Right lobe of liver (tissue), 6 donors: ENCODE results near the gene LMO3. TPM values are rescaled to one million over a fixed set of nuclear protein-coding genes. Genes with fewer than 3 reads are reported as not detected.

ENCODE experiments used
- ATAC-seq, 4 donors: fragments of 200-7000 bp; cut with Tn5 transposase; one replicate each; pipeline ENCODE4 v1.9.1; 2020; ENCODE audit warnings: mild to moderate bottlenecking in 4 of 4, moderate library complexity in 4 of 4
- DNase-seq, 3 donors: peaks; one replicate each; pipeline ENCODE4 v3.0.0-alpha.2; 2020
- H3K27ac ChIP-seq, 3 donors: fragments of 200-600 bp; one replicate each; pipeline ENCODE4 v1.8.0; 2022
- H3K27me3 ChIP-seq, 2 donors: fragments of 200-600 bp; one replicate each; pipeline ENCODE4 v1.8.0; 2022
- H3K36me3 ChIP-seq, 4 donors: fragments of 200-600 bp; sonication (generic) in 1 of 4; one replicate each; pipeline versions ENCODE4 v1.5.1 to v1.8.0; 2017 to 2022; ENCODE audit warnings: control low read depth in 1 of 4
- H3K4me1 ChIP-seq, 4 donors: fragments of 200-600 bp; sonication (generic) in 1 of 4; one replicate each; pipeline versions ENCODE4 v1.5.1 to v1.8.0; 2017 to 2022; ENCODE audit warnings: control low read depth in 1 of 4
- H3K4me3 ChIP-seq, 3 donors: fragments of 200-600 bp; one replicate each; pipeline ENCODE4 v1.8.0; 2022
- H3K9me3 ChIP-seq, 4 donors: fragments of 200-600 bp; sonication (generic) in 1 of 4; one replicate each; pipeline versions ENCODE4 v1.5.1 to v1.8.0; 2017 to 2022; ENCODE audit warnings: control low read depth in 1 of 4
- POLR2A ChIP-seq: fragments of 450-650 bp; IDR thresholded peaks from one replicate; pipeline ENCODE4 v1.6.1; 2017; ENCODE audit warnings: antibody characterized with exemption, mild to moderate bottlenecking
- WGBS: methylation state at CpG from one replicate; pipeline ENCODE4 v1.1.6; 2018; ENCODE audit warnings: low coverage, low lambda C conversion rate; ENCODE audit not compliant: insufficient coverage; ENCODE audit errors: missing lambda C conversion rate; 5-methylcytosine and 5-hydroxymethylcytosine counted together
- intact Hi-C, 2 donors: fragments of 100-400 bp; cut with DNase I; formaldehyde crosslinking; loops; one replicate each; pipeline versions ENCODE4 v1.11.2 to v1.14.1; 2022
- total RNA-seq, 6 experiments: library from RNA; depleted of rRNA in 2 of 6; stranded (reverse); fragments of >200 nt in 2 of 6; fragmentation: NEBNext Ultra II Directional in 3 of 6; extraction: Animal tissue kit (Norgen Biotek cat#: 25700) in 3 of 6; gene quantifications; one replicate each; pipeline versions ENCODE4 v1.1.0 to v1.2.4, GENCODE V29; 2016 to 2023
- TF ChIP-seq, protein P1 (sequence below), 4 donors: fragments of 200-600 bp in 3 of 4; fragments of 450-650 bp in 1 of 4; IDR thresholded peaks; one replicate each; pipeline versions ENCODE4 v1.5.1 to v1.8.0; 2016 to 2022; ENCODE audit warnings: antibody characterized with exemption in 4 of 4, mild to moderate bottlenecking in 2 of 4
- donor health status: DM: no; HTN: yes; CAD: no.
- donor health status: DM: no; HTN: no; CAD: no.
- donor health status: DM: no; HTN: no; CAD: no.
- donor health status: DM: no; HTN: yes; CAD: no.
- donor health status: DM: no; HTN: yes; CAD: no.

Gene LMO3
- total RNA-seq, 6 experiments from 2014 or later, result 1.3 TPM; not detected in 5

GRCh38 chr12:16513231-16513630 lies 92.7 kb downstream of the LMO3 start:
- WGBS, result 94% methylated on average over 15 of the region's 15 CpGs
- no peak overlapping the region for H3K4me3 ChIP-seq
- no peaks in the 10 kb centered on the region for H3K4me1 ChIP-seq
- ATAC-seq (no peak), DNase-seq (peak in 1 of 3 donors; percentile 18)
- TF ChIP-seq POLR2A, result no peak
- TF ChIP-seq, protein P1, sequence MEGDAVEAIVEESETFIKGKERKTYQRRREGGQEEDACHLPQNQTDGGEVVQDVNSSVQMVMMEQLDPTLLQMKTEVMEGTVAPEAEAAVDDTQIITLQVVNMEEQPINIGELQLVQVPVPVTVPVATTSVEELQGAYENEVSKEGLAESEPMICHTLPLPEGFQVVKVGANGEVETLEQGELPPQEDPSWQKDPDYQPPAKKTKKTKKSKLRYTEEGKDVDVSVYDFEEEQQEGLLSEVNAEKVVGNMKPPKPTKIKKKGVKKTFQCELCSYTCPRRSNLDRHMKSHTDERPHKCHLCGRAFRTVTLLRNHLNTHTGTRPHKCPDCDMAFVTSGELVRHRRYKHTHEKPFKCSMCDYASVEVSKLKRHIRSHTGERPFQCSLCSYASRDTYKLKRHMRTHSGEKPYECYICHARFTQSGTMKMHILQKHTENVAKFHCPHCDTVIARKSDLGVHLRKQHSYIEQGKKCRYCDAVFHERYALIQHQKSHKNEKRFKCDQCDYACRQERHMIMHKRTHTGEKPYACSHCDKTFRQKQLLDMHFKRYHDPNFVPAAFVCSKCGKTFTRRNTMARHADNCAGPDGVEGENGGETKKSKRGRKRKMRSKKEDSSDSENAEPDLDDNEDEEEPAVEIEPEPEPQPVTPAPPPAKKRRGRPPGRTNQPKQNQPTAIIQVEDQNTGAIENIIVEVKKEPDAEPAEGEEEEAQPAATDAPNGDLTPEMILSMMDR (IDR thresholded peaks at IDR 0.05), result no peak
- intact Hi-C loops, result no loop called here
- H3K27me3 ChIP-seq, result no peaks in the 10 kb centered on the region
- H3K36me3 ChIP-seq, result no peaks in the 10 kb centered on the region
- no peaks in the 10 kb centered on the region for H3K9me3 ChIP-seq
- H3K27ac ChIP-seq, result no peak overlapping the region

DNA sequence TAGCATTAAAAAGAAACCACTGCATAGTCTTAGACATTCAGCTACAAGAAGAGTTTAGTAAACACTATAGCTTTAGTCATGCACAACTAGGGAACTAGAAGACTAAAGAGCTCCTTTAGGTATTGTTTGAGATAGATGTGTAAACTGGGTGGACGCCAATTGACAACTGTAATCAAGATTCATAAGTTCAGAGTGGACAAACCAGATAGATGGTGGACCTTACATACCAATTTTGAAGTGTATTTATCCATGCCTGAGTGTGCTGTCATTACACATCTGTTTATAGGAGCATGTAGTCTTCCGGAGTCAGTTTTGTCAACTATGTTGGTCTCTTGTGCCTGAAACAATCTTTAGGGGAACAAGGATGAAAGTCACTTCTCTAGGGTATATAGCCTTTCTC lies 96.6 kb downstream of the LMO3 start:
- H3K4me3 ChIP-seq, result no peak overlapping the region
- 65% methylated on average over 2 of the region's 2 CpGs for WGBS
- H3K9me3 ChIP-seq, result no peaks in the 10 kb centered on the region
- no peaks in the 10 kb centered on the region for H3K36me3 ChIP-seq
- no peaks in the 10 kb centered on the region for H3K27me3 ChIP-seq
- intact Hi-C loops, result no loop called here
- no peak for DNase-seq
- H3K4me1 ChIP-seq, result no peaks in the 10 kb centered on the region
- ATAC-seq, result no peak
- no peak for TF ChIP-seq POLR2A
- TF ChIP-seq, protein P1 (IDR thresholded peaks at IDR 0.05), result no peak
- H3K27ac ChIP-seq, result no peak overlapping the region

GRCh38 chr12:16506394-16506793 lies 99.6 kb downstream of the LMO3 start:
- no peak for DNase-seq
- H3K27me3 ChIP-seq, result no peaks in the 10 kb centered on the region
- no peak overlapping the region for H3K27ac ChIP-seq
- no peaks in the 10 kb centered on the region for H3K36me3 ChIP-seq
- no peak for TF ChIP-seq POLR2A
- TF ChIP-seq, protein P1 (IDR thresholded peaks at IDR 0.05), result no peak
- ATAC-seq, result no peak
- H3K4me3 ChIP-seq, result no peak overlapping the region
- intact Hi-C loops, result no loop called here
- H3K4me1 ChIP-seq, result no peaks in the 10 kb centered on the region
- H3K9me3 ChIP-seq, result no peaks in the 10 kb centered on the region

GRCh38 chr12:16504200-16504599 lies 101.8 kb downstream of the LMO3 start:
- intact Hi-C loops, result no loop called here
- Histone ChIP-seq H3K4me1 (no peaks in the 10 kb centered on the region), H3K36me3 (no peaks in the 10 kb centered on the region), H3K27me3 (no peaks in the 10 kb centered on the region), H3K27ac (no peak overlapping the region), H3K4me3 (no peak overlapping the region), H3K9me3 (no peaks in the 10 kb centered on the region)
- ATAC-seq (no peak), DNase-seq (no peak)
- TF ChIP-seq, protein P1 (IDR thresholded peaks at IDR 0.05), result no peak
- no peak for TF ChIP-seq POLR2A
- WGBS, result 53% methylated on average over 1 of the region's 1 CpG

DNA sequence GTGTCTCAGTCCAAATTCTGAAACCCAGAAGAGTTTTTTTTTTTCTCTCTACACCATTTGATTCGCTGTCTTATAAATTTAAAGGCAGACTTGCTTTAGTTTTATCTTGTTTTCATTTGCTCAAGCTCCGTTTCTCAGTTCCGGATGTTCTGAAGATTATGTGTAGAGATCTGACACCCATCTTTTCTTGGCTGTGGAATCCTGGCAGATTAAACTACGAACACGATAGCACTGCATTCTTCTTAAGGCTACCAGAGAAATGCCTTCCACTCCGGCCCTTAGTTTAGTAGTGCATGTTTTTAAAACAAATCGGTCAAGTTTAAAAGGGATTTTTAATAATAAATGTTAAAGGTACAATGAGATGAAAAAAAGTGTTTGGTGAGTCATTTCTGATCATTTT lies 106.4 kb downstream of the LMO3 start:
- no peaks in the 10 kb centered on the region for H3K4me1 ChIP-seq
- H3K9me3 ChIP-seq, result no peaks in the 10 kb centered on the region
- intact Hi-C loops, result no loop called here
- ATAC-seq (no peak), DNase-seq (no peak)
- H3K27me3 ChIP-seq, result no peaks in the 10 kb centered on the region
- H3K27ac ChIP-seq, result no peak overlapping the region
- 79% methylated on average over 7 of the region's 7 CpGs for WGBS
- TF ChIP-seq, protein P1 (IDR thresholded peaks at IDR 0.05), result no peak
- TF ChIP-seq POLR2A, result no peak
- no peak overlapping the region for H3K4me3 ChIP-seq
- no peaks in the 10 kb centered on the region for H3K36me3 ChIP-seq
